NAMALWA (cell line): Measurements from ENCODE around the gene PRKD2.
A peak's percentile ranks its signal among the peaks of the same experiment; 100 is the strongest.
"Not testable (repeated sequence)": the region's sequence is repeated elsewhere in the genome, so short reads cannot be mapped to it uniquely, and the experiment has no call there.

ENCODE experiments used
- DNase-seq: peaks from one replicate; pipeline ENCODE4 v3.0.0-alpha.2; 2015; ENCODE audit warnings: low spot score

Gene PRKD2

DNA sequence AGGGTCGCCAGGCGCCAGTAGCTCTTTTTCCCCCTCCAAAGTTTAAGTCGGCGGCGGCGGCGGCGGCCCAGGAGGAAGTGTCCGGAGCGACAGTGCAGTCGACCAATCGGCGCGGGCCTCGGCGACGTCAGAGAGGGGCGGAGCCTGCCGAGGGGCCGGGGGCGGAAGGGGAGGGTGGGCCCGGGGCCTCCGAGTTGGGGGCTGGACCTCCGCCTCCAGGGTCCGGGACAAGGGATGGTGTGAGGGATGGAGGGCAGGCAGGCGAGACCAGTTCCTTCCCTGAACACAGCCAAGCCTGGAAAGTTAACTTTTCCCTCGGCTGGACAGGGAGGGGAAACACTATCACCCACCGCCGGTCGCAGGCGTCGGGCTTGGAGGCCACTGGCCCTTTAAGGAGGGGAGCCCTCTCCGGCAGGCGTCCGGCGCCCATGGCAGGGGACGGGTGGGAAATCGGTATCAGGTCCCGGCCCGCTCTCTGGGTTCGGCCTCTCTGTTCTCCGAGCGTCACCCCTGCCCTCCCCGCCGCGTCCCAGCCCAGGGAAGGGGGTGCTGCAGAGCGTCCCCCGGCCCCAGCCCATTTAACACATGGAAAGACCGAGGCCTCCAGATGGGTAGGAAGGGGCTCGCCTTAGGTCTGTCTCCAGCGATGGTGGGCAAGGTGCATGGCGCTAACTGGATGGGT is at the start of gene PRKD2:
PRKD2 (minus strand) TSS at position 81 of the 682 bp plus-strand sequence. CDS start 744 bp downstream, outside the sequence.
- peak; percentile 84 for DNase-seq

DNA sequence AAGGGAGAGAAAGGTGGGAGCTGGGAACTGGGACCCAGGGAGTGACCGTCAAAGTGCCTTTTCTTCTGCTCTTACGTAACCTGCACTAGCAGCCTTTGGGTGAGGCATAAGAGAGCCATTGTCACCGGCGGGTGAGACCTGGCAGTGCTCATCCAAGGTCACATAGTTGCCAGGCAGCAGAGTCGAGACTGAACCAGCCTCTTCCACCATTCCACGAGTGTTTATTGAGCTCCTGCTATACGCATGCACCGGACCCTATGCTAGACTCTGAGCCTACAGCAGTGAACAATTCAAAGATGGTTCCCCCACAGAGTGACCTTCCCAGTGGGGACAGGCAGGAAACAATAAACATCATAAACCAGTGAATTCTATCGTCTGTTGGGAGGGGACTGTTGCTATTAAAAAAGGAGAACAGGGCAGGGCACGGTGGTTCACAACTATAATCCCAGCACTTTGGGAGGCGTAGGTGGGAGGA is 47.9 kb upstream of the PRKD2 start:
- DNase-seq = no peak

DNA sequence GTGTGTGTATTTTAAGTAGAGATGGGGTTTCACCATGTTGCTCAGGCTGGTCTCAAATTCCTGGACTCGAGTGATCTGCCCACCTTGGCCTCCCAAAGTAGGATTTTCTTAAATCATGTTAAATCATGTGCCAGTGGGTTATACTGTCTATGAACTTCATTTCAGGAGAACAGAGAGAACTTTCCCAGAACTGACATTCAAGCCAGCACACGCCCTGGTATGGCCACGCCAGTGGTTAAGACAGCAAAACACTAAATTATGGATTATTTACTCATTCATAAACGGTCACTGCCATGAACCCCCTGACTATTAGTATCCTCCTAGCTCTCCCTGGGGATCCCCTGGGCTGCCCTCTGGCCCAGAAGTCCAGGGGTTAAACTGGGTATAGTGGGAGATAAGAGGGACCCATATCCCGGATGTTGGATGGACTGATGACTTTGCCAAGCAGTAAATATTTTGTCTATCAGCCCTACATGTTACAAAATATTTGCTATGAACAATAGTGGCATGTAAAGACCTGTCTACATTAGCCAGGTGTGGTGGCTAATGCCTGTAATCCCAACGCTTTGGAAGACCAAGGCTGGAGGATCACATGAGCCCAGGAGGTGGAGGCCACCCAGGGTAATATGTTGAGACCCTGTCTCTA is 45.5 kb upstream of the PRKD2 start:
- no peak for DNase-seq

DNA sequence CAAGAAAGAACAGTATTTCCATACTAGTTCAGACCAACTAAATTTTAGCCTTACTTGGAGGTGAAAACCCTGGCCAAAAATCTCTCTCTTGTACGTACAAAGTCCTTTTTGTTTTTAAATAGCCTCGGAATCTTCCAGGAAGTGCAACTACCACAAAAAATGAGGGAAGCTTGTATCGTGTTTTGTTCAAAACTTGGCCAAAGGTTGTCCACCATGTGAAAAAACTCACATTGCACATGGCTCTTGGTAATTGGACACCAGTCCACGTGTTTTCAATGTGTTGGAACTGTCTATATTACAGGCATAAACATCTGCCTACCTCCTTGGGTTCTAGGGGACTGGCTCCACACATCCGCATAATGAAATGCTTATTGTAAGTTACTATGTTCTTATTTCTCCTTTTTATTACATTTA is 44.5 kb upstream of the PRKD2 start:
- DNase-seq = no peak

DNA sequence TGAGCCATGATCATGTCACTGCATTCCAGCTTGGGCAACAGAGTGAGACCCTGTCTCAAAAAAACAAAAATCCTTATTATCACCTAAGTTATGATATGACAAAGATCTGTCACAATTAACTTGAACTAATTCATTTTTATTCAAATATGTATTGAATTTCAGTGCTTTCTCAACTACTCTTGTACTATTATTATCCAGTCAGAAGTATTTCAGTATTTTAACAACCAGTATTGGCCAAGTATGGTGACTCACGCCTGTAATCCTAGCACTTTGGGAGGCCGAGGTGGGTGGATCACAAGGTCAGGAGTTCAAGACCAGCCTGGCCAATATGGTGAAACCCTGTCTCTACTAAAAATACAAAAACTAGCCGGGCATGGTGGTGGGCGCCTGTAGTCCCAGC is 44.0 kb upstream of the PRKD2 start:
- DNase-seq = not testable (repeated sequence)

DNA sequence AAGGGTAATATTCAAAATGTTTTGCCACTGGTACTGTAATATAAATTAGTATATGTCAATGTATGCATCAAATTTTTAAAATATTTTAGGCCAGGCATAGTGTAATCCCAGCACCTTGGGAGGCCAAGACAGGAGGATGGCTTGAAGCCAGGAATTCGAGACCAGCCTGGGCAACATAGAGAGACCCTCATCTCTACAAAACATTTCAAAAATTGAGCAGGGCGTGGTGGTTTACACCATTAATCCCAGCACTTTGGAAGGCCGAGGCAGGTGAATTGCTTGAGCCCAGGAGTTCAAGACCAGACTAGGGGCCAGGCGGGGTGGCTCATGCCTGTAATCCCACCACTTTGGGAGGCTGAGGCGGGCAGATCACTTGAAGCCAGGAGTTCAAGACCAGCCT is 43.4 kb upstream of the PRKD2 start:
- no peak for DNase-seq

DNA sequence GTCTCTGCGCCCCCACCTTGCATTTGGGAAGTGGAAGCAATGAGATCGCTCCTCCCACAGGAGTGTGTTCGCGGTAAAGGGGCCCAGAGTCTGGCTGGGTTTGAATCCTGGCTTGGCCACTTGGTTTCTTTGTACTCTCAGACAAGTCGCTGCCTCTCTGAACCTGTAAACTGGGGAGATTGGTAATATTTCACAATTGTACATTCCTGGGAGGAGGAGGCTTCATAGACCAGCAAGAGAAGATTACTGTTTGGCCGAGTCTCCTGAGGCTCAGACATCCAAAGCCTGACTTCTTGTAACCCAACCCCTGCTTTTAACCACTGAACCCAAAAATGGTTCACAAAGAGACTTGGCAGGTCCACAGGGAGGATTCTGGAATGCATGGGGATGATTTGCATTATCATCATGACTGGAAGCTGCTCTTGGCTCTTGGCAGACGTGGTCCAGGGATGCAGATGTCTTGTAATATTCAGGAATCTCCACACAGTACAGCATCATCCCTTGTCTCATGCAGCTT is 43.0 kb upstream of the PRKD2 start:
- DNase-seq = no peak

DNA sequence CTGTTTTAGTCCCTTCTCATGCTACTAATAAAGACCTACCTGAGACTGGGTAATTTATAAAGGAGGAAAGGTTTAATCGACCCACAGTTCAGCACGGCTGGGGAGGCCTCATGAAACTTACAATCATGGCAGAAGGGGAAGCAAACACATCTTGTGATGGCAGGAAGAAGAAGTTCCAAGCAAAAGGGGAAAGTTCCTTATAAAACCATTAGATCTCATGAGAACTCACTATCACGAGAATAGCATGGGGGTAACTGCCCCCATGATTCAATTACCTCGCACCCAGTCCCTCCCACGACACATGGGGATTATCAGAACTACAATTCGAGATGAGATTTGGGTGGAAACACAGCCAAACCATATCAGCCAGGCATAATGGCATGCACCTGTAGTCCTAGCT is 42.3 kb upstream of the PRKD2 start:
- DNase-seq = no peak

DNA sequence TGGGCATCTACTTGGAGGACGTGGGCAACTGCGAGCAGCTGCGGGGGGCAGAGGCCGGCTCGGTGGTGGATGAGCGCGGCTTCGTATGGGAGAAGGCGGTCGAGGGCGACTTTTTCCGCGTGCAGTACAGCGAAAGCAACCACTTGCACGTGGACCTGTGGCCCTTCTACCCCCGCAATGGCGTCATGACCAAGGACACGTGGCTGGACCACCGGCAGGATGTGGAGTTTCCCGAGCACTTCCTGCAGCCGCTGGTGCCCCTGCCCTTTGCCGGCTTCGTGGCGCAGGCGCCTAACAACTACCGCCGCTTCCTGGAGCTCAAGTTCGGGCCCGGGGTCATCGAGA is 39.6 kb upstream of the PRKD2 start:
- DNase-seq = no peak

DNA sequence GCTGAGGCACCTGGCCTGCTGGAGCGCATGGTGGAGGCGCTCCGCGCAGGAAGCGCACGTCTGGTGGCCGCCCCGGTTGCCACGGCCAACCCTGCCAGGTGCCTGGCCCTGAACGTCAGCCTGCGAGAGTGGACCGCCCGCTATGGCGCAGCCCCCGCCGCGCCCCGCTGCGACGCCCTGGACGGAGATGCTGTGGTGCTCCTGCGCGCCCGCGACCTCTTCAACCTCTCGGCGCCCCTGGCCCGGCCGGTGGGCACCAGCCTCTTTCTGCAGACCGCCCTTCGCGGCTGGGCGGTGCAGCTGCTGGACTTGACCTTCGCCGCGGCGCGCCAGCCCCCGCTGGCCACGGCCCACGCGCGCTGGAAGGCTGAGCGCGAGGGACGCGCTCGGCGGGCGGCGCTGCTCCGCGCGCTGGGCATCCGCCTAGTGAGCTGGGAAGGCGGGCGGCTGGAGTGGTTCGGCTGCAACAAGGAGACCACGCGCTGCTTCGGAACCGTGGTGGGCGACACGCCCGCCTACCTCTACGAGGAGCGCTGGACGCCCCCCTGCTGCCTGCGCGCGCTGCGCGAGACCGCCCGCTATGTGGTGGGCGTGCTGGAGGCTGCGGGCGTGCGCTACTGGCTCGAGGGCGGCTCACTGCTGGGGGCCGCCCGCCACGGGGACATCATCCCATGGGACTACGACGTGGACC is 39.1 kb upstream of the PRKD2 start:
- DNase-seq = no peak

DNA sequence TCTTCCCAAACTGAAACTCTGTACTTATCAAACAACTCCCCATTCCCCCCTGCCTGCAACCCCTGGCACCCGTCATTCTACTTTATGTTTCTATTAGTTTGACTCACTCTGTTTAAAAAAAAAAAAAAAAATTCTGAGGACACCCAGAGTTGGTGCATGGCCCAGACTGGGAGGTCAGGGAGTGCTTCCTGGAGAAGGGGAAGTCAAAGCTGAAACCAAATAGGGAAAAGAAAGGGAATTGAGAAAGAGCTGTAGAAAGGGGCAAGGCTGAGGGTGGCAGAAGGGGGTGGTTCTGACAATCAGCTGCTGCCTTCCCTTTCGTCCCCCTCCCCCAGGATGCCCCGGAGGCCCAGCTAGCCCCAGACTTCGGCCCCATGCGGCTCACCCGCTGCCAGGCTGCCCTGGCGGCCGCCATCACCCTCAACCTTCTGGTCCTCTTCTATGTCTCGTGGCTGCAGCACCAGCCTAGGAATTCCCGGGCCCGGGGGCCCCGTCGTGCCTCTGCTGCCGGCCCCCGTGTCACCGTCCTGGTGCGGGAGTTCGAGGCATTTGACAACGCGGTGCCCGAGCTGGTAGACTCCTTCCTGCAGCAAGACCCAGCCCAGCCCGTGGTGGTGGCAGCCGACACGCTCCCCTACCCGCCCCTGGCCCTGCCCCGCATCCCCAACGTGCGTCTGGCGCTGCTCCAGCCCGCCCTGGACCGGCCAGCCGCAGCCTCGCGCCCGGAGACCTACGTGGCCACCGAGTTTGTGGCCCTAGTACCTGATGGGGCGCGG is 38.4 kb upstream of the PRKD2 start:
- no peak for DNase-seq

DNA sequence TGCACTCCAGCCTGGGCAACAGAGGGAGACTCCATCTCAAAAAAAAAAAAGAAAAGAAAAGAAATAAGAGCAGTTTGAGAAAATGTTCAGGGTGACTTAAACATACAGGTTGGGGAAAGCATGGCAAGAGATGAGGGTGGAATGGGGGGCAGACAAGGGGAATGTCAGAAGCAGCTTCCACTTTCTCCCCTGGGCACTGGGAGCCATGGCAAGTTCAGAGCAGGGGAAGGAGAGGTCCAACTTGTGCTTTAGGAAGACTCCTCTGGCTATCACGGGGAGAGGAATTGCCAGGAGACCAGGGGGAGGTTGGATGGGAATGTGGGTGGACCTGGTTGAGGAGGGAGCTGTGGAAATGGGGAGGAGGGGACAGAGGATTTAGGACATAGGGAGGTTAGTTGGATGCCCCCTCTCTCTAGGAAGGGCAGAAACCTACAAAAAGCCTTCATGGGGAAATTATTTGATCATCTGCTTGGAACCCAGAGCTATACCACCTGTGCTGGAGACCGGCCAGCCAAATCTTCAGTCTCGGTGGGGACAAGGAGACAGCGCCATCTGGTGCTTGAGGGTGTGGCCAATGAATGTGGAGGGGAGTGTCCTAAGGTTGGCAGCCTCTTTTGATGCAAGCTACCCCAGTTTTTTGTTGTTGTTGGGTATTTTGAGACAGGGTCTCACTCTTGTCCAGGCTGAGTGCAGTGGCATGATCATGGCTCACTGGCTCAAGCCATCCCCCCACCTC is 36.7 kb upstream of the PRKD2 start:
- peak; percentile 93 for DNase-seq

DNA sequence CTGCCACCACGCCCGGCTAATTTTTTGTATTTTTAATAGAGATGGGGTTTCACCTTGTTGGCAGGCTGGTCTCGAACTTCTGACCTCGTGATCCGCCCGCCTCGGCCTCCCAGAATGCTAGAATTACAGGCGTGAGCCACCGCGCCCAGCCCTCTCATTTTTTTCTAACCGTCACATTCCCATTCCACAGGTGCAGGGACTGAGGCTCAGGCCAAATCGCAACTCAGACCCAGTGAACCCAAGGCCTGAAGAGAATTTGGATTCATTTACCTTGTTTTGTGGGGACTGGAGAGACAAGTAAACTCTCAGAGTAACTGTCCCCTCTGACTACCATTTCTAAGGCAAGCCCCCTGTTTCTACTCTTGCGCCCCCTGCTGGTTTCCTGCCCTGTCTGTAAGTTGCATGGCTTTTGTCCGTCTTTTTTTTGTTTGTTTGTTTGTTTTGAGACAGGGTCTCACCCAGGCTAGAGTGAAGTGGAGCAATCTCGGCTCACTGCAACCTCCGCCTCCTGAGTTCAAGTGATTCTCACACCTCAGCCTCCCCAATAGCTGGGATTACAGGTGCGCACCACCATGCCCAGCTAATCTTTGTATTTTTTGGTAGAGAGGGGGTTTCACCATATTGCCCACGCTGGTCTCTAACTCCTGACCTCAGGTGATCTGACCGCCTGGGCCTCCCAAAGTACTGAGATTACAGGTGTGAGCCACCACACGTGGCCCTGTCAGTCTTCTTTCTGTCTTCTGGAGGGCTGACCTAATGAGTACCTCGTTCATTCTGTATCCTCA is 31.6 kb upstream of the PRKD2 start:
- DNase-seq = peak; percentile 84

DNA sequence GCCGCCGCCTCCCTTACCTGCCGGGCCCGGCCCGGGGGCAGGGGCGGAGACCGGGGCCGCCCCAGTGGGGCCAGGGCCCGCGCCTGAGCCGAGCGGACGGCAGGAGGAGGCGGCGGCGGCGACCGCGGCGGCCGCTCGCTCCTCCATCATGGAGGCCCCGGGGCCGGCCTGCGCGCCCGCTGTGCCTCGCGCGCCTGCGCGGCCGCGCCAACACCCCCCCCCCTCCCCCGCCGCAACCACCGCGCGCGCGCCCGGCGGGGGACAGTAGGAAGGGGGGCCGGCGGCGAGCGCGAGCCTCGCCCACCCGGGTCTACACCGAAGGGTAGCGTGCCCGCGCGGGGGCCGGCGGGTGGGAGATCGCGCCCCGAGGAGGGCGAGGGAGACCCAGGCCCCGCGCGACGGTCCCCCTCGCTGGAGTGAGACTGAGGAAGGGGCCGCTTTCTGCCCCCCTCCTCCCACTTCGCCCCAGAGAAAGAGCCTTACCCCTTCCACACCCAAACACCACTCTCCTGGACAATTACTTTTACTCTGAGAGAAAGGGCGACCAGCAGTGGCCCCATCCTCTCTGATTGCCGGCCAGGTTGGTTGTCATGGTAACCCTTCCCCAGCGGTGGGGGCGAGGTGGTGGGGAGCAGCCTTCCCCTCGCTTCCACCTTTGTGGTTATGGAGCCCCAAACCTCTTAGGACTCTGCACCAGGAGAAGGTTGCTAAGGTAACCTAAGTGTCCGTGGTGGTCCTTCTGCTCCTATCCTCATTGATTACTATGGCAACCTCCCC is 29.6 kb upstream of the PRKD2 start, which contains the start of gene STRN4:
STRN4 (minus strand) TSS at position 170 of the 777 bp plus-strand sequence; CDS start at position 150, 20 bp downstream.
- peak; percentile 64 for DNase-seq

DNA sequence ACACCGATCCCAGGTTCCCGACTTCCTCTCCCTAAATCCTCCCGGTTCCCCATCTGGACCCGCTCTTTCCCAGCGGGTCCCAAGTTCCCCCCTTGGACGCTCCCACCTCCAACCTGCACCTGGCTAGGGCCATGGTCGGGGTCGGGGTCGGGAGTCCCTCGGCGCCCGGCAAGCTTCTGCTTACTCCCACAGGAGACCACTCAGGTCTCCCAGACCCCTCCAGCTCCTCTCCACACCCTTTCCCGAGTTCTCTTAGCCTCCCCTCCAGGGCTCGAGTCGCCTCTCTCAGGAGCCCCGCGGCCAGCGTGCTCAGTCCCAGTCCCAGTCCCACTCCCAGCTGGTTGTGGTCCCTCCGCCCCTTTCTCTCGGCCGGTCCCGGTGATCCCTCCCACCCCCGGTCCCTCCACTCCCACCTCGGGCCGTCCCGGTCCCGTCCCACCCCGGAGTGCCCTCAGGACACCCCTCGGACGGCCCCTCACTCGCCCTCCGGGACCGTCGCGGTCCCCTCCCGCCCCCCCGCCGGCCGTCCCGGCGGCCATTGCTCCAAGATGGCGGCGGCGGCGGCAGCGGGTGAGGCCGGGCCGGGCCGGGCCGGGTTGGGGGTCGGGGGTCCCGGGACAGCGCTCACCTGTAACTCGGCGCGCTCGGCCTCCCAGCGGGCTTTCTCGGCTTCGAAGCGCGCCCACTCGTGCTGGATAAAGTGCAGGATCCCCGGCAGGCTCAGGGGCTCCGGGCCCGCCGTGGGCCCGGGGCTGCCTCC is 28.8 kb upstream of the PRKD2 start, which contains the start of gene FKRP:
FKRP (plus strand) TSS at position 537 of the 760 bp plus-strand sequence. CDS start 9,394 bp downstream, outside the sequence.
- no peak for DNase-seq

DNA sequence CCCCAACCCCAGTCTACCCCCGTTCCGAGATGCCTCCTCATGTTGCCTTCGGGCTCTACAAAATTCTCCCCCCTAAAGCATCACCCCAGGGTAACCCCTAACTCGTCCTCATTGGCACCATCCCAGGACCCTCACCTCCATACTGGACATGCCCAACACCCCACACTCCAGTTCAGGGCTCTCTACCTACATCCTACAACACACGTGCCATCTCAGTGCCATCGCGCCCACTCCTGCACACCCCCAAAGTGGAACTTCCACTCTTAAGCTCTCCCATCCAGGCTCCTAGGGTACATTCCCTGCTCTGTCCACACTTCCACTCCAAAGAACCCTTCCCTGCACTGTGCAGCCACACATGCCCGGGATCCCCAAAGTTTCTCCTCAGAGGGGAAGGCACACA is 28.1 kb upstream of the PRKD2 start:
- no peak for DNase-seq

DNA sequence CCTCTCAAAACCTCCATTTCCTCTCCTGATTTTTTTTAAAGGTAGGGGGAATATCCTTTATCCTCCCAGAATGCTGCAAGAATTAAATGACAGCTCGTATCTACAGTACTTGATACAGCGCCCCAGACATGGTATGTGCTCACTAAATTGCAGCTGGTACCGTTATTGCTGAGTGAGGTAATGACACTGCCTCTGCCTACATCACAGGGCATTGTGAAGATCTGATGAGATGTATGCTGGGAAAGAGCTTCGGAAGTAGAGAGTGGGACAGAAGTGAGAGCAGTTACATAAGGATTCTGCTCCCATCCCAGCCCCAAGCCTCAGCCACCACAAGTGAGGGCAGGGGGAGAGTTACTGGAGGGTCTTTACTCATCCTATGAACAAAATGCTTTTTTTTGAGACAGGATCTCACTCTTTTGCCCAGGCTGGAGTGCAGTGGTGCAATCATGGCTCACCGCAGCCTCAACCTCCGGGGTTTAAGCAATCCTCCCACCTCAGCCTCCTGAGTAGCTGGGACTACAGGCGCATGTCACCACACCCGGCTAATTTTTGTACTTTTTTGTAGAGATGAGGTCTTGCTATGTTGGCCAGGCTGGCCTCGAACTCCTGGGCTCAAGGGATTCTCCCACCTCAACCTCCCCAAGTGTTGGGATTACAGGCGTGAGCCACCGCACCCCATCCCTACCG is 27.2 kb upstream of the PRKD2 start:
- DNase-seq = no peak

DNA sequence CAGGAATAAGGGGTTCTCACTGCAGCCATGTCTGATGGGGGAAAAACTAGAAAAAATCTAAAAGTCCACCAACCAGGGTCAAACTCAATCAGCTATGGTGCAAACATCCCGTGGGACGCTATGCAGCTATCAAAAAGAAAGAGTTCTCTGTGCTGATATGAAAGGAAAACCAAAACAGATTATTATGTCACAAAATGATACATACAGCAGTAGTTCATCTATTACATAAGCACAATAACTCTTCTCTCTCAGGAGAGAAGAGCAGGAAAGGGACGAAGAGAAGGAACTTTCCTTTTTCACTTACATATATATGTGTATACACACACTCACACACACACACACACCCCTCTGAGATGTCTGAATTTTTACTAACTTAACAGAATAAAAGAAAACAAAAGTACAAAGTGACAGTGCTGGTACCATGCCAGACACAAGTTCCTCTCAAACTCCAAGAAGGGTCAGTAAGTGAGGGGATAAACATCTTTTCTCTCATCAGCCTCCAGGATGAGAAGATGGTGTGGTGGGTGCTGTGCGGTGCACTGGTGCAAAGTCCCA is 26.1 kb upstream of the PRKD2 start:
- no peak for DNase-seq
